Activated CD8-positive, alpha-beta memory T cell treated with anti-CD3 and anti-CD28 coated beads for 1 hour (primary cell): Measurements from ENCODE around the gene JARID2.
A peak's percentile ranks its signal among the peaks of the same experiment; 100 is the strongest.

Experiments used
- DNase-seq, 2 donors: peaks; one replicate each; pipeline ENCODE4 v3.0.0-alpha.2; 2020; ENCODE audit warnings: low read depth in 1 of 2; ENCODE audit errors: extremely low read depth in 1 of 2

Gene JARID2

DNA sequence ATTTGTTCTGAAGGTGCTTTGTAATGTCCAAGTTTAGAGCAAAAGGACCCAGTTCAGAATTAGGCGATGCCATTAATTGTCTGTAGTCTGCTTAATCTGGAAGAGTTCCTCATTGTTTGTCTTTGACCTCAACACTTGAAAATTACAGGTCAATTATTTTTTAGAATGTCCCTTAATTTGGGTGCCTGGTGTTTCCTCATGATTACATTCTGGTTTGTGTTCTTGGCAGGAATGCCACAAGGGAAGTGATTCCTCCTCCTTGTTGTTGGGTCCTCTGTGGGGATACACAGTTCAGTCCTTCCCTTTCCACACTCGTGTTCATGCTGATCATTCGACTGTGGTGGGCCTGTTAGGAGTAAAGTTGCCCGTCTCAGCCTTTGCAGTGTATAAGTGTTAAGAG is 207.3 kb downstream of the JARID2 start:
- DNase-seq: no peak

DNA sequence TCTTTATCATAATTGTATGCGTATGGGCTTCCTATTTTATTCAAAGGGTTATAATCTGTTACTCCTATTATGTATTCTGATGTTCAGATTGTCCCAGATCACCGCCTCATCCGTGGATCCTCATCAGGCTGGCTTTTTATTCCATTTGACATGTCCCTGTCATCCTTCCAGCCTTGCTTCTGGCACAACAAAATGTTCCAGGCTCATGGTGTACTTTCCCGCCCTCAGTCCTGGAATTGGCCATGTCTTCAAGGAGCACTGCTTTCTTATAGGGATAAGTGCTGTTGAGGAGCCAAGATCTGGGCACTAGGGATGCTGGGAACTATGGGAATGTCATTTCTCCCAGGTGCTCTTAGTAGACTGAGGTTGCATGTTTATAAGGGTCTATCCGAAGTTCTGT is 207.8 kb downstream of the JARID2 start:
- DNase-seq: no peak

DNA sequence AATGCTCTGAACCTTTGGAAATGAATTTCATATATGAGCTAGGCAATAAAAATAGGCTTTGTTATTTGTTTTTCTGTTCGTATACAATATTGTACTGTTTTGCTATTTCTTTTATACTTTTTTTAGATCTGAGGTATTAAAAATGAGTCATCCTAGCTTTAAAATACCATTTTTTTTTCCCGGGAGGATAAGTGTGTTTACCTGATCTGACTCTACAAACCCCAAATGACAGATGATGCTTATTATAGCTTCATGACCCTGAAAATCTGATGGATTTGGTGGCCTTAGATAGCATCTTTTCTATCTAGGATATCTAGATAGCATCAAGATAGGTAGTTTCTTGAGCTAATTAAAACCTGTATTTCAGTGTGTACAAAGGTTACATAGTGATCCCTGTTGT is 210.6 kb downstream of the JARID2 start:
- DNase-seq: no peak

- DNase-seq: no peak
Observed at GRCh38 chr6:15457121-15457650, 211.3 kb downstream of the JARID2 start.

DNA sequence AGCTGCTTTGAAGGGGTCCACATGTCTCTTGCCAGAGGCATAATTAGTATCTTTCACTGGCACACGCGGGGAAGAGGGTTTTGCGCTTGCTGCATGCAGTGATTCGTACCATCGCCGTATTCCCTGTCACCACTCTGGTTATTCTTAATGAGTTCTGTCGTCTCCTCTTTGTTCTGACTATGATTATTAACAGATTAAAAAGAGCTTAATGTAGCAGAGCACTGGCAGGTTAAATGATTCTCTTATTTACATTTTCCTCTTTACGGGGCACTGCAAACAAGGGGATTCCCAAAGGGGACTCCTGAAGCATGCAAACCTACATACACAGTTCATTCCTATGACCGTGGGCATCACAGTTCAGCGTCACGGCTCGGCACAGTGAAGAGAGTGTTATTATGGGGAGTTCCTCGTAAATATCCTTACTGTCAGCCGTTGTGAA is 212.2 kb downstream of the JARID2 start:
- DNase-seq: no peak

GRCh38 chr6:15460110-15460727 is 214.3 kb downstream of the JARID2 start:
- DNase-seq: no peak

GRCh38 chr6:15461127-15461944 is 215.5 kb downstream of the JARID2 start:
- DNase-seq: no peak

GRCh38 chr6:15462256-15462655 is 216.4 kb downstream of the JARID2 start:
- no peak for DNase-seq

DNA sequence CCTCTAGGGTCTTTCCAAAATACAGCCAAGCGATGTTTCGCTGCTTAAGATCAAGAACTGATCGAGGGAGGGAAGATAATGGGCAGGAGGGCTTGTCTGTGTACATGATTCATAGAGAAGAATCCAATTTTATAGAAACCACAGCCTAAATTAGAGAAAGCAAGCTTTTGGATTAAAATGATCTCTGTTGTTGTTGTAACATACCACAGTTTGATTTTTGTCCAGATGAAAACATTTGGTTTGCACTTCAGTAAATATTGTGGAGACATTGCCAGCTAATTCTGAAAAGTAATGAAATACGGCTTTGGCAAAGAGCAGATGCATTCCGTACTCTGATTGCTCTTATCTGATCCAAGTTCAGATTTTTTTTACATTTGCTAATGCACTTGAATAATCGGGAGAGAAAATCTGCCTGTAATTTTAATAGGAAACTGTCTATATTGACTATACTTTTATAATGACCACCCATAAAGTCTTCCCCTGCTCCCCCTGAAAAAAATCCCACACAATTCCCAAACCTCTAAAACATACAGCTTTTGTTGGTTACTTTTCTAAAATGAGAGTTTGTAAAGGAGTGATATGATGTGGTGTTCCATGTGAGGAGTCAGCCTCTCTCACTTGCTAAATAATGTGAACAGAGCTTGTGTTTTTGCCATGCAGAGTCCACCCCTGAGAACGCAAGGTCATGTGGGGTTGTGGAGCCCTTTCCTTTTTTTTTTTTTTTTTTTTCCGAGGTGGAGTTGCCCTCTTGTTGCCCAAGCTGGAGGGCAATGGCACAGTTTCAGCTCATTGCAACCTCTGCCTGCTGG is 217.1 kb downstream of the JARID2 start:
- no peak for DNase-seq

GRCh38 chr6:15464211-15464725 is 218.4 kb downstream of the JARID2 start:
- peak; percentile 14 to 32 for DNase-seq

DNA sequence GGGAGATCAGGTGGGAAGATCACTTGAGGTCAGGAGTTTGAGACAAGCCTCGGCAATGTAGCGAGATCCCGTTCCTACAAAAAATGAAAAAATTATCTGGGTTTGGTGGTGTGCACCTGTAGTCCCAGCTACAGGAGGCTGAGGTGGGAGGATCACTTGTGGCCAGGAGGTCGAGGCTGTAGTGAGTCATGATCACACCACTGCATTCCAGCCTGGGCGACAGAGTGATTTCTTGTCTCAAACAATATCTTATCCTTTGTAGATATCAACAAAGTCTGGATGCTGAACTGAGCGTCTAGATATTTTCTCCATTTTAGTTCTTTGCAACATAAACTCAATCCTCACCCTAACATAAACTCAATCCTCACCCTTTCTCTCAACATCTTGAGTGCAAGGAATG is 219.3 kb downstream of the JARID2 start:
- DNase-seq: no peak

GRCh38 chr6:15470746-15471145 is 224.9 kb downstream of the JARID2 start:
- DNase-seq: no peak

DNA sequence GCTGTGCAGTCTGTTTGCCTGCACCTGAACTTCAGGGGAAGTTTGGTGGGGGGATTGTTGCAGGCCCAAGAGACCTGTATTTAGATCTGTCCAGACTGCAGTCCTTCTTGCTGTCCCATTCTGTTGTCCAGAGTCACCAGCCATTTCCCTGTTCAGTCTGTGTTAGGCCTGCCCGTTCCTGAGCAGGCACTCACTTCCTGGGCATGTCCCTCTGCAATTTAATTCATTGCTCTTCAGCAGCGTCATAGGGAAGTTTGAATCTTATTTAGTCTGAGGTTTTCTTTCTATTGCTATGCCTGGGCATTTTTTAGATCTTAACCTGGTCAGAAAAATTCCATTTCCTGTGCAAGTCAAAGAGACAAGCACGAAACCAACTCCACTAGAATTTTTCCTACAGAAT is 226.8 kb downstream of the JARID2 start:
- DNase-seq: no peak

DNA sequence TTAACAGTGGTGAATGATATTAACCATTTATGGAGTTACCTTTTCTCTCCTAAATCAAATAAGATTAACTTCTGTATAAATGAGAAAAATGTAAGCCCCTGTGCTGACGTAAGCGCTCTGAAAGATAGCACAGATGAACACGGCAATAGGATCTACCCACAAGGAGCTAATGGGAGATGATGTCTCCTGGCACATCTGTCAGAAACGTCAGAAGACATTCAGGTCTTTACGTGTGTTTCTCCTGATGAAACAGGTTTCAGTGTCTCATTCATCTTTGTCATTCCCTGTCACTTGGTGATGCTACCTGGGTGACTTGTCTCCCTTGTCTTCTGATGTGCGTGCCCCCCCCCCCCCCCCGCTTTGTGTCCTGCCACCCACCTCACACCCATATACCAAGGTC is 227.3 kb downstream of the JARID2 start:
- no peak for DNase-seq

- DNase-seq: no peak
Observed at GRCh38 chr6:15473741-15474161, 227.9 kb downstream of the JARID2 start.

GRCh38 chr6:15474196-15474595 is 228.3 kb downstream of the JARID2 start:
- no peak for DNase-seq

DNA sequence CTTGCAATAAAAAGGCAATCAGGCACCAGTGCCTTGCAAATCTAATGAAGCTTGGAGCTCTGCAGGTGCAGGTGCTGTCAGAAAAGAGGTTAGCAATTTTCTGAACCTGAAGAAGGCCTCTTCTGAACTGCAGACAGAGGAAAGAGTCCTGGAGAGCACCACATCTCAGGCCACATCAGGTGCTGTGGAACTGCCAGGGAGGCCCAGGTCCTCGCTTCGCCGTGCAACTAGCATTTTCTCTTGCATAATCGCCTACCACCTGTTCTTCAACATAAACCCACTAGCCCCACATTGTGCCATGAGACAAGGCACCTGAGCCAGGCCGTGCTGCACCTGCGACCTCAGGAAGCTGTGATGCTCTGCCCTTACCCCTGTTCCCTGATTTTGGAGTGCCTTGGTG is 229.4 kb downstream of the JARID2 start:
- no peak for DNase-seq

DNA sequence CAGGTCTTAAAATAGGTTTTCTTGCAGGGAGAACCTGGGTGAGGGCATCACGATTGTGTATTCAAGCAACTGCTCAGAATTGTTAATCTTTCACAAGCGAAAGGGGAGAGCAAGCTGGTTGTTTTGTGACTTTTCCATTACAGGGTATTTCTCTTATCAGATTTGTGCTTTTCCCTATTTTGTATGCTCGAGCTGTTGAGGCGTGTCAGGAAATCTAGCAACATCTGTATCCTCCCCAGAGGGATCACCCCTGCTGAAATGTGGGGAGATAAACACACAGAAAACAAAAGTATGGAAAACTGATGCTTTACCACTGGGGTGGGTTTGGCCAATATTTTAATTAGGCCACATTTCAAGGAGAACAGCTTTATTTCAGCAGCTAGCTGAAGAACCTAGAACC is 230.0 kb downstream of the JARID2 start:
- DNase-seq: no peak

GRCh38 chr6:15476631-15477380 is 230.9 kb downstream of the JARID2 start:
- DNase-seq: no peak

DNA sequence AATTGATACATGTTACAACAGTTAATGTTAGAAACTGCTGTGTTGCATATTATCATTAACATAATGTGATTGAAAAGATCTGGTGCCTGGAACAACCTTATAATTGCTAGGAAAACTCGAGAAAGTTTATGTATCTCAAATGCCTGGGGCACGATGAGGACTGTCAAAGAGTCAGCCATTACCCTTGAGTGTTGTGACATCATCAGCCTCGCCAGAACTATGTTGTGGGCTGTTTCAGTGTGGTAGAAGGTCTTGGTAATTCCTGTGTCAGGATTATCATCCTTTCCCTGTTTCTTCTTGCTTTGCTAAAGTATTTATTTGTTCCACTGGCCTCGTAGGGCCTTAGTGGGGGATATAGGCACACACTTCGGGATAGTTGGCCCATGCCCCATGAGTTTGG is 231.9 kb downstream of the JARID2 start:
- no peak for DNase-seq
